ENCODE data around the gene COL23A1. TPM values are rescaled to one million over a fixed set of nuclear protein-coding genes. Genes with fewer than 3 reads are reported as not detected.

Gene COL23A1
- total and polyA plus RNA-seq, 4 donors: 0.76 to 4.4 (median 1.3) TPM

- Histone ChIP-seq H3K36me3 (ENCODE audit: control insufficient read depth in 4 of 4, insufficient read depth in 4 of 4, low read length in 4 of 4) (no peaks in the 10 kb centered on the region), H3K4me1 (ENCODE audit: control insufficient read depth in 5 of 5, insufficient read depth in 5 of 5, low read length in 5 of 5) (peaks cover 0 to 11% (median 0%) of the 10 kb centered on the region in 5 donors), H3K27me3 (ENCODE audit: control insufficient read depth in 3 of 3, insufficient read depth in 3 of 3, low read length in 2 of 3) (no peaks in the 10 kb centered on the region), H3K27ac (ENCODE audit: low read depth in 1 of 2, low read length in 1 of 2) (no peak overlapping the region), H3K9me3 (ENCODE audit: control insufficient read depth in 4 of 4, insufficient read depth in 3 of 4, low read length in 3 of 4) (peaks cover 0 to 4% (median 1%) of the 10 kb centered on the region in 4 donors), H3K4me3 (no peak overlapping the region), H3K9ac (ENCODE audit: insufficient read depth in 1 of 2, low read length in 2 of 2) (no peak overlapping the region)
- WGBS, 2 donors: 53 to 64% methylated on average over 12 of the region's 12 CpGs
- TF ChIP-seq CTCF (IDR thresholded peaks at IDR 0.05; ENCODE audit: control extremely low read depth, extremely low read depth): no peak
- ATAC-seq (ENCODE audit: insufficient read depth, low FRiP score) (no peak), DNase-seq (peak; percentile 26 to 68 (median 65))
Observed at GRCh38 chr5:178476972-178477754, 113.0 kb downstream of the COL23A1 start.

GRCh38 chr5:178476531-178476930, 113.7 kb downstream of the COL23A1 start:
- no peaks in the 10 kb centered on the region for H3K36me3 ChIP-seq (ENCODE audit: control insufficient read depth in 4 of 4, insufficient read depth in 4 of 4, low read length in 4 of 4)
- H3K9me3 ChIP-seq (ENCODE audit: control insufficient read depth in 4 of 4, insufficient read depth in 3 of 4, low read length in 3 of 4): peaks cover 0 to 4% (median 1%) of the 10 kb centered on the region in 4 donors
- peaks cover 0 to 11% (median 0%) of the 10 kb centered on the region in 5 donors for H3K4me1 ChIP-seq (ENCODE audit: control insufficient read depth in 5 of 5, insufficient read depth in 5 of 5, low read length in 5 of 5)
- H3K4me3 ChIP-seq: no peak overlapping the region
- 69 to 86% methylated on average over 8 of the region's 8 CpGs for WGBS, 2 donors
- no peaks in the 10 kb centered on the region for H3K27me3 ChIP-seq (ENCODE audit: control insufficient read depth in 3 of 3, insufficient read depth in 3 of 3, low read length in 2 of 3)
- DNase-seq (no peak), ATAC-seq (ENCODE audit: insufficient read depth, low FRiP score) (no peak)
- H3K27ac ChIP-seq (ENCODE audit: low read depth in 1 of 2, low read length in 1 of 2): no peak overlapping the region
- no peak for TF ChIP-seq CTCF (IDR thresholded peaks at IDR 0.05; ENCODE audit: control extremely low read depth, extremely low read depth)
- no peak overlapping the region for H3K9ac ChIP-seq (ENCODE audit: insufficient read depth in 1 of 2, low read length in 2 of 2)

- no peak for TF ChIP-seq CTCF (IDR thresholded peaks at IDR 0.05; ENCODE audit: control extremely low read depth, extremely low read depth)
- Histone ChIP-seq H3K9me3 (ENCODE audit: control insufficient read depth in 4 of 4, insufficient read depth in 3 of 4, low read length in 3 of 4) (peaks cover 0 to 4% (median 1%) of the 10 kb centered on the region in 4 donors), H3K9ac (ENCODE audit: insufficient read depth in 1 of 2, low read length in 2 of 2) (no peak overlapping the region), H3K27ac (ENCODE audit: low read depth in 1 of 2, low read length in 1 of 2) (no peak overlapping the region), H3K27me3 (ENCODE audit: control insufficient read depth in 3 of 3, insufficient read depth in 3 of 3, low read length in 2 of 3) (no peaks in the 10 kb centered on the region), H3K36me3 (ENCODE audit: control insufficient read depth in 4 of 4, insufficient read depth in 4 of 4, low read length in 4 of 4) (no peaks in the 10 kb centered on the region), H3K4me1 (ENCODE audit: control insufficient read depth in 5 of 5, insufficient read depth in 5 of 5, low read length in 5 of 5) (peaks cover 0 to 17% (median 0%) of the 10 kb centered on the region in 5 donors), H3K4me3 (no peak overlapping the region)
- 75 to 86% methylated on average over 5 of the region's 5 CpGs for WGBS, 2 donors
- ATAC-seq (ENCODE audit: insufficient read depth, low FRiP score): no peak
- DNase-seq: no peak
Observed at GRCh38 chr5:178475422-178475821, 114.8 kb downstream of the COL23A1 start.
